T follicular helper cell (primary cell): ENCODE results near the gene RESP18.

Experiments
- DNase-seq: peaks from one replicate; pipeline ENCODE4 v3.0.0-alpha.2; 2020; ENCODE audit warnings: low read depth
- total RNA-seq, 2 experiments: gene quantifications; one replicate each; lab custom pipeline; 2026; lab: John Stamatoyannopoulos, UW

The RESP18 gene
- 0 reads per million in 2 experiments for total RNA-seq

DNA sequence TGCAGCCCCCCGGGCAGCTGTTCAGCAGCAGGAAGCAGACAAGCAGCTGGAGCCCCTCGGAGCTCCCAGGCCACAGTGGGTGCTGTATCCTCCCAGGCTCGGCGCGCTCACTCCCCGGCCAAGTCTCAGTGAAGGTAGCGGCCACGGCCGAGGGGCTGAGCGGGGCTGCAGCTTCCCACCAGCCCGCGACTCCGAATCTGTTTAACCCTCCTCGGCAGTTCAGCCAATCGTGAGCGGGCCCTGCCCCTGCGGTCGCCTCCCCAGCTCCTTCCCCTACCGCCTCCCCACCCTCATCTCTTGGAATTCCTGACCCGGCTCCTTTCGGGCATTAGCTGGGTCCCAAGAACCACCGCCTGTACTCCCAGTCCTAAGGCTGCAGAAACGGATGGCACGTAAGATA, at the start of gene RESP18:
Gene RESP18, minus strand, starts transcription at position 203 of the 400 bp plus-strand sequence.
- DNase-seq = no peak

DNA sequence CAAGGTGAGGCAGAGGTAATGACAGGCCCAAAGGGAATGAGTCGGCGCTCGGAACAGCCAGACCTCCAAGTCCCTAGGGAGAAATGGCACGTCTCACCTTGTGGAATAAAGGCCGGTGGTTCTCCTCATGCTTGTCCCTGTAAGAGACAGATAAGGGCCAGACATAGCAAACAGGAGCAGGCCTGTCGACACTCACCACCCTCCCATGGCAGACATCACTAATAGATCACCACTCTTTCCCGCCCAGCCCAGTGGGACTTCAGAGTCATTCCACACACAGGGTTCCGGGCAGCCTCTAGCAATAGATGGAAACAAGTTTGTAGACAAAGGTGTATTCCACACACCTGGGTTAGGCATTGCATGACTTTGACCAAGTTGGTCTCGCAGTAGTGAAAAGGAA, 48.9 kb upstream of the RESP18 start:
- no peak for DNase-seq

DNA sequence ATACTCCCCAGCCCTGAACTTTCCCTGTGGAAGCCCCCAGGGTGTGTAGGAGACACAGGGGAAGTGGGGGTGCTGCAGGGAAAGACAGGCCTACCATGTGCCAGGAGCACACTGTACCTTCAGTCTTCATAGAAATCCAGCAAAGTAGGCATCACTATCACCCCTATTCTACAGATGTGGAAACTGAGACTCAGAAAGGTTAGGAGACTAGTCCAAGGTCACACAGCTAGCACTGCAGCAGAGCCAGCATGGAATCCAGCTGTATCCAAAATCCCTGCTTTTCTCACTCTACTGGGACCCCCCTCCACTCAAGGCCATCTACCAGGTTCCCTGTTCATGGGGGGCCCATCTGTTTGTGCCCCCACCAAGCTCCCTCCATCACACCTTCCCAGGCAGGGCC, 48.4 kb upstream of the RESP18 start:
- no peak for DNase-seq

DNA sequence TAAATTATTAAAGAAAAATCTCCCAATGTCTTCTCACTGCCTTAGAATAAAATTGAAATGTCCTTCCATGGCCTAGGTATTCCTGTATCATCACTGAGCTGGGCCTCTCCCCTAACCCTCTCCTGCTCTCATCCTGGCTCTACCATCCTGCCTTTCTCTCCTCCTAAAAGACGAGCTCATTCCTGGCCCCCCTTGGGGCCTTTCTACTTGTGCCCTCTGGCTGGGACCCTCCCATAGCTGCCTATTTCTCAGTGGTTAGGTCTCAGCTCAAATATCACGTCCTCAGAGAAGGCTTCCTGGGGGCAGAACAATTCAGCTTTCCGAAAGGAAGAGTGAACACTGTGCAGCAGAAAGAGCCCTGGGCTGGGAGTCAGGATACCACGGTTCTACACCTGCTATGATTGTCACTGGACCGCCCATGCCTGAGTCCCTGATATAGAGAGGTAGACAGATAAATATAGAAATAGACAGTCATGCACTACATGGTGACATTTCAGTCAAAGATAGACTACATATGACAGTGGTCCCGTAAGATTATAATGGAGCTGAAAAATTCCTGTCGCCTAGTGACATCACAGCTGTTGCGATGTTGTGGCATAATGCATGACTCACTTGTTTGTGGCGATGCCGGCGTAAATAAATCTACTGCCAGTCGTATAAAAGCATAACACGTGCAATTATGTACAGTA, 45.8 kb upstream of the RESP18 start:
- no peak for DNase-seq

DNA sequence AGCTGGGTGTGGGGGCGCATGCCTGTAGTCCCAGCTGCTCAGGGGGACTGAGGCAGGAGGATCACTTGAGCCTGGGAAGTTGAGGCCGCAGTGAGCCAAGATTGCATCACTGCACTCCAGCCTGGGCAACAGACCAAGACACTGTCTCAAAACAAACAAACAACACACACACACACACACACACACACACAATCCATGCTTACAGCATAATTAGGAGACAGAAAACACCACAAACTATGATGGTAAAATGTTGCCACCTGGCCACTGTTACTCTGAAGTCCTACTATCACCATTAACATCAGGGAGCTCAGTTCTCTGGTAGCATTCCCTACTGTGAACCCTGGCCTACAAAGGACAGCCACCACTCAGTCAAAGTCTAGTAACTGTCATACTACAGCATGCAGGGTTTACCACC, 36.9 kb upstream of the RESP18 start:
- DNase-seq = no peak

DNA sequence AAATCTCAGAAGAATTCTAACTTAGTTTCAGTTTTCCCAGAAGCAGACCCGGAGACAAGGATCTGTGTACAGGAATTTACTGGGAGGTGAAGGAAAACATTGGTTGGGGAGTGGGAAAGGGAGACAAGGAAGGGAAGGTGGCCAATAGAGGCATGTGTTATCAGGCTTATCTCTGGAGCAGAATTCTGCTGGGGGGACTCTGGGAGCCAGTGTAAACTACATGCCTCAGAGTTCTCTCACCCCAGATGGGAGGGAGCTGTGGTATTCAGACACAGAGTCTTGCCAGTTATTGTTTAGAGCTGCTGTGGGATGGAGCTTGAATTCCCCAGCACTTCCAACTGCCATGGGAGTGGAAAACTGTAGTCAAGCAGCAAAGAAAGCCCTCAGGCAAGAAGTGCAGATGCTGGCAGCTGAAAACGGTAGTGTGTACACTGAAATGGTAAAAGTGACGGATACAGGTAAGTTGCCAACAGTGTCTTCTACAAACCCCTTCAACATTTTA, 36.2 kb upstream of the RESP18 start:
- DNase-seq = no peak

DNA sequence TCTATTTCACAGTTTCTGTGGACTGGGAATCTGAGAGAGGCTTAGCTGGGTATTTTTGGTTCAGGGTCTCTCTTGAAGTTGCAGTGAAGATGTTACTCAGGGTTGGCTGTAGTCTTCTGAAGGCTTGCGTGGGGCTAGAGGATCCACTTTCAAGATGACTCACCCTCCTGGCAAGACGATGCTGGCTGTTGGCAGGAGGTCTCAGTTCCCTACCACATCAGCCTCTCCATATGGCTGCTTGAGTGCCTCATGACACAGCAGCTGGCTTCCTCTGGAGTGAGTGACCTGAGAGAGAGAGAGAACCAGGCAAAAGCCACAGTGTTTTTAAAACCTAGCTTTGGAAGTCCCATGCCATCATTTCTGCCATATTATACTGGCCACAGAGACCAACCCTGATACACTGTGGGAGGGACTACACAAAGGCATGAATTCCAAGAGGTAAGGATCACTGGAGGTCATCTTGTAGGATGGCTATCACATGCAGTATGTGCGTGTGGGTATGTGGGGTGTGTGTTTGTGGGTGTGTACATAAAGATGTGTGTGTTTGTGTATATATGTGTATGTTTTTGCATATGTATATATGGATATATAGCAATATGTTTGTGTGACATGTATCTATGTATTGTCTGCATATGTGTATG, 30.1 kb upstream of the RESP18 start:
- DNase-seq = no peak

DNA sequence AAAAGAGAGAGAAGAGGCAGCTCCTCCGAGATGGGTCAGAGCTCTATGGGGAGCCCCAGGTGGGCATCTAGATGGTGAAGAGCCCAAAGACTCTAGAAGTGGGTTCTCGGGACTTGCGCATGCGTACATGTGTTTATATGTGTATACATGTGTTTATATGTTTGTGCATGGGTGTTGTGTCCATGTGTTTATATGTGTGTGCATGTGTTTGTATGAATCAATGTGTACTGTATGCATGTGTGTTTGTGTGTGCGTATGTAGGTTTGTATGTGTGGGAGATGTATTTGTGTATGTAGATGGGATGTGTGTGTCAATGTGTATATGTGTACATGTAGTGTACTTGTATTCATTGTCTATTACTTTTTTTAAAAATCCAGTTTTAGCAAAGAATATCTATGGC, 29.5 kb upstream of the RESP18 start:
- DNase-seq = no peak

DNA sequence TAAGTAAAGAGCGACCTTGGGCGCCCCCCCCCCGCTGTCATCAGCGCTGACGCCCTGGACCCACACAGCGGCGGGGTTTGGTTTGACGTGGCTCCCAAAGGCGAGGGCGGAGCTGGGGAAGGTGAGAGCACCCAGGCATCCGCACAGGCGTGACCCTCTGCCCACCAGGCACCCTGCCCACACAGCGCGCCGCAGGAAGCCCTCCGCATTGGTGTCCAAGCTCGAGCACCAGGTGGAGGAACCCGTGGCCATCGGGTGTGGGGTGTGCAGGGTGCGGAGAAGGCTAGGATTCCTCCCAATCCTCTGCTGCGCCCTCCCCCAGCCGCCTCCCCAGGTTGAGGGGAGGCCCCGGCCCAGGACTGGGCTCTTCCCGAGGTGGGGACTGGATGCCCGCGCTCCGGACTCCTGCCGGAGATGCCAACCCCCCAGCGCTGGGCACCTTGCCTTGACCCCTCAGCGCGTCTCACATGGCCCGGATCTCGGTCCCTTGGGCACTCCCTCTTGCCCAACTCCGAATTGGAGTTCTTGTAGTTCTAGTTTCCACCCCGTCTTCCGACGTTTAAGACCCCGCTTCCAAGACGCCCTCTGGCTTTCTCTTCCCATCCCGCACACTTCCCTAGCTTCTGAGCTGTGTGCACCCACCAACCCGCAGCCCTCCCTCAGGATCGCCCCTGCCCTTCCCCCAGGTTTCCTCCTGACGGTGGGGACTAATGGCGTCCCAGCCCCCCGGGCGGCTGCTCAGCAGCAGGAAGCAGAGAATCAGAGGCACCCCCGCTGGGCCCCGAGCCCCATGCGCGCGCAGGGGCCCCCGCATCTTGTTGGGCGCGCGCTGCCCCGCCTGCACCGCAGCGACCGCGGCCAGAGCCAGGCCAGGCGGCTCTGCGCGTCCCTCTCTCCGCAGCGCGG, 25.9 kb upstream of the RESP18 start:
- no peak for DNase-seq

DNA sequence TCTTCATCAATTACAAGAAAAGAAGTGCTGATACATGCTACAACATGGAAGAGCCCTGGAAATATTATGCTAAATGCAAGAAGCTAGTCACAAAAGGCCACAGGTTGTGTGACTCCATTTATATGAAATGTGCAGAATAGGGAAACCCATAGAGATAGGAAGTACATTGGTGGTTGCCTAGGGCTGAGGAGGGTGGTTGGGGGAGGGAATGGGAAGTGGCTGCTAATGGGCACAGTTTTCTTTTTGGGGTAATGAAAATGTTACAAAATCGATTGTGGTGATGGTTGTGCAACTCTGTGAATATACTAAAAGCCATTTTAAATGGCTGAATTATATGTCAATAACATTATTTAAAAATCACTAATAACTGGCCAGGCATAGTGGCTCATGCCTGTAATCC, 24.3 kb upstream of the RESP18 start:
- no peak for DNase-seq

DNA sequence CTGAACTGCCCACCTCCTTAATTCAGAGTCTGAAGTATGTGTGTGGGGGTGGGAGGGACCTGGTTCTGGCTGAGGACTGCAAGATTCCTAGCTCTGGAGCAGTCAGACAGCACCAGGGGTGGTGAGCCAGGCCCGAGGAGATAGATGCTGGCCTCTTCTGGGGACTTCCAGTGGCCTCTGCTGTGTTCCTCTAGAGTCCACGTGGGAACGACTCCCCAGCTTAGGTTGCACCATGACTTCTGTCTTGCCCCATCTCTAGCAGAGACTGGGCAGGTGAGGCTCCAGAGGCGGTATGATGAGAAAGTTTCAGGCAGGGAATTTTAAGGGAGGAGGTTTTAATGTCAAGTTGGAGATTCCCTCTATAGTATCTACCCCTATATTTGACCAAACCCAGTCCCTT, 22.0 kb upstream of the RESP18 start:
- no peak for DNase-seq

DNA sequence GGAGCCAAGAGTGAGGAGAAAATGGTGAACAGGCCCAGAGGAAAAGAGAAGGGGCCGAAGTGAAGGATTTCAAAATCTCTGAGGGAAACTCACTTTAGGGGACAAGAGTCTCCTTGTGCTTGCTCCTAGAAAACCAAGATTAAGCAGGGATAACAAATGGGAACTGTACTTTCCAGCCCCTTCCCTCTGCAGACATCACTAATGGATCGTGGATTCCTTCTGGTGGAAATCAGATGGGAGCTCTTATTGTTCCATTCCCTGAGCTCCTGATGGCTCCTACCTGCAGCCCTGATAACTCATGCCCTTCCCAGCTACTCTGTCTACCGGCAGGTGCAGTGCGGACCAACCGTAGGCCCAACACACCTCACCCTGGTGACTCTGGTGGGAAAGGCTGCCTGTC, 20.6 kb upstream of the RESP18 start:
- no peak for DNase-seq

DNA sequence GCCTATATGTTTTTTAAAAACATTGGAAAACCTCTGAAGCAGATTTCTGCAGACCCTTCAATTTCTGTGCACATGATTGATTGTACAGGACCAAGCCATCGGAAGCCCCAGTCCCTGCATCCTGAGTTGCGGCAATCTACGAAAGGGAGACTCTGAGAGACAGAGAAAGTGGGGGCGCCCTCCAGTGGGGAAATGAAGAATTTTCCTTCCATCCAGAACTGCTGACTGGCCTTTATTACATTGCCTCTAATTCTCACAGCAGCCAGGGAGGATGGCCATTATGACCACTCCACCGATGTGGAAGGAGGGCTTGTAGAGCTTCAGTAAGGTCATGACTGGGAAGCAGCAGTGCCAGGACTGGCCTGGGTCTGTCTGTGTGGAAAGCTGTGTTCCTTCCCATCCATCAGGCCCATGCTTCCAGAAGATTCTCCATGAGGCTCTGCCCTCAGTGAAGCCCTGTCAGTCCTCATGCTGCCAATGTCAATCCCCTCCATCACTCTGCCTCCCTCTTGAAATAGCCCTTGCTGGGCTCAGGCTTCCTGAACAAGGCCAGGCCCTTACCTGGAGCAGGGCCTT, 20.0 kb upstream of the RESP18 start:
- DNase-seq = peak; percentile 49

DNA sequence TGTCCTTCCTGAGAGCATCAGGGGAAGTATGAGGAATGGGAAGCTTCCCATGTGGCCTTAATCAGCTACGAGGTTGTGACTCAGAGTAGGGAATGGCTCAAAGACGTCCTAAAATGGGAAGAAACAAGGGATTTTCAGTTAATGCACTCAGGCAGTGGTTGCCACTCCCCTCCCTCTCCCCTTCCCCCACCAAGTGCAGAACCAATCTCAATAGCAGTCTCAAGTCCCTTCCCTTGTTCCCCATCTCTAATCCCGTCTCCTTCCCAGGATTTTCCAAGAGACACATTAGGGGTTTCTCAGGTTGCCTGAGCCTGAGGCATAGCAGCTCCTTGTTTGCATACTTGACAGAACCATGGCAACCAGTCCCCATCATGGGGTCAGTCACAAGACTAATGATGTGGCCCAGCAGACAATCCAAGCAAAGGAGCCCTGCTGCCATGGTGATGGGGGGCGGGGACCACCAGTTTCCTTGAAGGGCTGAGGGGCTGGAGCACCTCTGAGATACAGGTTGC, 18.2 kb upstream of the RESP18 start:
- no peak for DNase-seq

DNA sequence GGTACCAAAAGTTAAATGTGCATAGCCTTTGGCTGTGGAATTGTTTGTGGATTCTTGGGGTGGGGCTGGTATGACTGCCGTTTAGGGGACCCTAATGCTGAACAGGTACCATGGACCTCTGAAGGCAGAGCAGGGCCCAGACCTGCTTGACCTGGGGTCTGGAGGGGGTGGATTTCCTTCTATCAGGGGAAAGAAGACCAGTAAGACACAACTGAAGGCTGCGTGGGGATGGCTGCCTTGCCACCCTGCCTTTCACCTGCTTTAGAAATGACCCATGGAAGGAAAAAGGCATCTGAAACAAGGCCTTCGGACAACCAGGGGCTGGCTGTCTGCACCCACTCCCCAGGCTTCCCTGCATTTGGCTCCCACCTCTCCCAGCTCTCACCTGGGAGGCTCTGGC, 17.7 kb upstream of the RESP18 start:
- no peak for DNase-seq

DNA sequence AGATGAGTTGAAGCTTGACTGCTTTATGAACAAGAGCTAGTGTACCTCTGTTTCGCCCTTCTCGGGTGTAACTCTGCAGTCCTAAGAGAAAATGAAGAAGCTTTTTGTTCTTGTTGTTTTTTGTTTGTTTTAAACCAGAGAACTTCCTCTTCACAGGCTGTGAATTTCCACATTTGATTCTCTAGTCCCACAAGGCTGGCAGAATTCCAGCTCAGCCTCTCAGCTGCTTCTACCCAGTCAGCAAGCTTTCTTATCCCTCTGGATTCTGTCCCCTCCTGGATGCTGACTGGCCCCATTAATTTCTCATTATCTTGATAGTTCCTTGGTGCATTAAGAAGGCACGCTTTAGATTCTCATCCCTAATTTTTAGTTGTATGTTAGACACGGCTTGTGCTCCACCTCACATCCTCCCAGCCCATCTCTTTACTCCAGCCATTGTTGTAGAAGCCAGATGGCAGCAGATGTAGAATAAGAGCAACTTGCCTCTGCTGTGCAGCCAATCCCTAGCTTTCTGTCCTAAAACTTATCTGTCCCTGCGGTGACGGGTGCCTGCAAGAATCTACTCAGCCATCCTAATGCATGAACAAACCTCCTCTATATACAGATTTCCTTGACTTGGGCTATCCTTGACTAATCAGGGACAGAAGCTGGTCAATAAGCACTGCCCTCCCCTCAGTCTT, 12.3 kb upstream of the RESP18 start:
- no peak for DNase-seq

DNA sequence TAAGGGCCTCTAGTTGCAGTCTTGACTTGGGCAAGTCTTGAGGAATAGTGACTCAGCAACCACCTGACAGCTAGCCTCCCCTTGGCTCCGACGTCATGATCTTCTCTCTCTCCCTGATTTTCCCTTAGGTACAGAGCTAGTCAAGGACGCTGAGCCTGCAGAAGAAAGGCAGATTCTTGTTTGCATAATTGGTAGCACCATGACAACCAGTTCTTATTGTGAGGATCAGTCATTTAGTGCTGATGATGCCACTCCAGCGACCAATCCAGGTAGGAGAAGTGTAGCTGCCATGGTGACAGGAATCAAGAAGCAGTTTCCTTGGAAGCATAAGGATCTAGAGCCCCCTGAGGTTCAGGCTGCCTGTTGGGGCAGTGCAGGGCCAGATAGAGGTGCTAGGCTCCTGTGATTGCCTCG, 2.8 kb upstream of the RESP18 start:
- DNase-seq = no peak

DNA sequence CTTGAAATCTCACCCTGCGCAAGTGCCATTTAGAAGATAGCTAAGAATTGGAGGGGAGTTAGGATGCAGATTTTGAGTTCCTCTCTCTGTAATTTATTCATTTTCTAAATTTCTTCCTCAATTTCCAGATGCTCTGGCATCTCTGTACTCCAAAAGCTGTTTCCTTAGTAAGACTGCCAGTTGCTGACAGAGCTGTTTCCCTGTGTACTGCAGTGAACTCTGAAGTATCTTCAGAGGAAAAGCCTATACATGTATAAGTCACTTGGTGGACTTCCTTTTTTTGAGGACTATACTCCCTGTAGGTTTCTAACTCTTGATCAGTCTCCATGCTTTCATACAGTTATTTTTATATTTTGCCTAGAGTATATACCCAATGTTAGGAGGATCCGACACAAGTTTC, 1.5 kb upstream of the RESP18 start:
- no peak for DNase-seq

DNA sequence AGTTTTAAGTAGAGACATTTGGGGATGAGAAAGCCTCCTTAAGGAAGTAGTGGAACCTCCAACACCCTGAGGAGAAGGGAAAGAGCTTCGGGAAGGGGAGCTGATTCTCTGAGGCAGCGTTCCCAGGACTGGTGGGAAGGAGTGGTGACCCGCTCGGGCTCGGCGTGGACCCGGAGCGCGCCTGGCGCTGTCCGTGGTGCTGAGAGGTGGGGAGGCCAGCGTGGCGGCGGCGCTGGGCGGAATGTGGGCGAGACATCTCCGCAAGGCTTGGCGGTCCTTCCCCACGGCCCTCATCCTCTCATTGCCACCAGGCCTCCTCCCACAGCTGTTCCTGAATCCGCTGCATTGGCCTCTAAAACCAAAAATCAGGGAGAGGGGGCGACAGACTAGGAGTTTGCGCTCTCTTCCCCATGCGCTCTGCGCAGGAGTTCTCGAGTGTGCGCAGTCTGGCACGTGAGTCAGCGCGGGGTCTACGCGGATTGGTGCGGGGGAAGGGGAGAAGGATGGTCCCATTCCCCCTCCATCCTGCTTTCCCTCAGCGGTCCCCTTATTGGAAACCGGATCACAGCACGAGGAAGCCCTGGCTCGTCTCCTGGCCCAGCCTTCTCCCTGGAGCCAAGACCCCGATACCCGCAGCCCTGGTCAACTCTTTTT, 857 bp downstream of the RESP18 start:
- no peak for DNase-seq

DNA sequence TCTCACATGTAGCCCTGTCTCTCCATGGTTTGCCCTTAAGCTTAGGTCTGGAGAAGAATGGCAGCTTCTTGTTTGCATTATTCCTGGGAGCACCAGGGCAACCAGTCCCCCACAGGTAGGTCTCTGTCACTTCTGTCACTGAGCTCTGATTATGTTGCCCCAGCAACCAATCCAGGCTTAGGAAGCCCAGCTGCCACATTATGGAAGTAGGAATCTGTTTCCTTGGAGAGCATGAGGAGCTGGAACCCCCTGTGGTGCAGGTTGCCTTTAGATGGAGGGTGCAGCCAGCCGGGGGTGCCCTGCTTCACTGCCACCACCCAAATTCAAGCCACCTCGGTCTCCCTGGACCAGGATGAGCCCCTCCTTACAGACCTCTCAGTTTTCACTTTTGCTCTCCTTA, 4.8 kb downstream of the RESP18 start:
- no peak for DNase-seq
